Activated T-cell treated with anti-CD3 and anti-CD28 coated beads, Interleukin-2, amount 50 U/mL, for 72 hours (primary cell): Measurements from ENCODE around the gene SH2B2. TPM values are rescaled to one million over a fixed set of nuclear protein-coding genes. Genes with fewer than 3 reads are reported as not detected.
"Not testable (repeated sequence)": the region's sequence is repeated elsewhere in the genome, so short reads cannot be mapped to it uniquely, and the experiment has no call there.

Experiments used
- ATAC-seq, 2 donors: fragments of 150-1000 bp; cut with Tn5 transposase; replicated peaks in 1 of 2; 2 replicates each; pipeline ENCODE4 v1.10.0; 2021; ENCODE audit warnings: moderate library complexity in 2 of 2, mild to moderate bottlenecking in 1 of 2
- DNase-seq, 2 donors: peaks; one replicate each; pipeline ENCODE4 v3.0.0; 2021 to 2022; ENCODE audit warnings: mixed read lengths in 1 of 2
- H3K27ac Mint-ChIP-seq: one replicate; pipeline ENCODE4 v1.8.0; 2022; ENCODE audit warnings: mild to moderate bottlenecking, moderate library complexity, mixed read lengths
- H3K27me3 Mint-ChIP-seq: one replicate; pipeline ENCODE4 v1.8.0; 2022; ENCODE audit warnings: low read depth, mixed read lengths
- H3K36me3 Mint-ChIP-seq, 2 donors: one replicate each; pipeline ENCODE4 v1.8.0; 2022; ENCODE audit warnings: mixed read lengths in 2 of 2, mild to moderate bottlenecking in 1 of 2; ENCODE audit not compliant: insufficient read depth in 2 of 2
- H3K4me1 Mint-ChIP-seq: one replicate; pipeline ENCODE4 v1.8.0; 2022; ENCODE audit warnings: low read depth, mixed read lengths
- H3K4me3 Mint-ChIP-seq, 2 donors: one replicate each; pipeline ENCODE4 v1.8.0; 2022; ENCODE audit warnings: mild to moderate bottlenecking in 2 of 2, mixed read lengths in 2 of 2, moderate library complexity in 2 of 2
- H3K9me3 Mint-ChIP-seq, 2 donors: one replicate each; pipeline ENCODE4 v1.8.0; 2022; ENCODE audit warnings: mixed read lengths in 2 of 2
- total RNA-seq, 2 donors: library from RNA; stranded (reverse); gene quantifications; one replicate each; pipeline ENCODE4 v1.2.3, GENCODE V29; 2022

The SH2B2 gene
- total RNA-seq, 2 donors from 2014 or later, result 5.0 to 6.8 TPM

- not testable (repeated sequence) for ATAC-seq, H3K27ac Mint-ChIP-seq, H3K9me3 Mint-ChIP-seq, H3K4me3 Mint-ChIP-seq, DNase-seq, H3K36me3 Mint-ChIP-seq, H3K4me1 Mint-ChIP-seq
- peaks cover 15% of the 10 kb centered on the region for H3K27me3 Mint-ChIP-seq
These were observed 42.7 kb downstream of the SH2B2 start for GRCh38 chr7:102329366-102329765.

GRCh38 chr7:102330666-102331460 lies 44.2 kb downstream of the SH2B2 start:
- H3K4me1 Mint-ChIP-seq, ATAC-seq, H3K36me3 Mint-ChIP-seq, DNase-seq, H3K9me3 Mint-ChIP-seq, H3K27ac Mint-ChIP-seq, H3K4me3 Mint-ChIP-seq: not testable (repeated sequence)
- peaks cover 15% of the 10 kb centered on the region for H3K27me3 Mint-ChIP-seq

DNA sequence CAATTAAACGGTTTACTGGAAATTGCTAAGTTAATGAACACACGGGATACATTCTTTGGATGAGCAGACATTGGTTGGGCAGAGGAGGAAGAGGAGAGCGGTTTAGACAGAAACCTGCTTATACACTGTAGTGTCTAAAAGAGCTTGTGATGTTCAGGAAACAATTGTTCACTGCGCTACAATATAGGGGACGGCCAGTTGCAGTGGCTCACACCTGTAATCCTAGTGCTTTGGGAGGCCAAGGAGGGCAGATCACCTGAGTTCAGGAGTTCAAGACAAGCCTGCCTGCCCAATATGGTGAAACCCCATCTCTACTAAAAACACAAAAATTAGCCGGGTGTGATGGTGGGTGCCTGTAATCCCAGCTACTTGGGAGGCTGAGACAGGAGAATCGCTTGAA lies 48.9 kb downstream of the SH2B2 start:
- not testable (repeated sequence) for DNase-seq, ATAC-seq, H3K4me3 Mint-ChIP-seq, H3K4me1 Mint-ChIP-seq, H3K27me3 Mint-ChIP-seq, H3K36me3 Mint-ChIP-seq, H3K9me3 Mint-ChIP-seq, H3K27ac Mint-ChIP-seq

GRCh38 chr7:102337002-102337401 lies 50.3 kb downstream of the SH2B2 start:
- H3K9me3 Mint-ChIP-seq, DNase-seq, ATAC-seq, H3K4me1 Mint-ChIP-seq, H3K4me3 Mint-ChIP-seq, H3K27ac Mint-ChIP-seq, H3K27me3 Mint-ChIP-seq, H3K36me3 Mint-ChIP-seq: not testable (repeated sequence)

GRCh38 chr7:102337420-102337819 lies 50.8 kb downstream of the SH2B2 start:
- ATAC-seq, H3K36me3 Mint-ChIP-seq, H3K4me1 Mint-ChIP-seq, H3K9me3 Mint-ChIP-seq, H3K4me3 Mint-ChIP-seq, H3K27ac Mint-ChIP-seq, DNase-seq, H3K27me3 Mint-ChIP-seq: not testable (repeated sequence)

- H3K36me3 Mint-ChIP-seq, ATAC-seq, H3K27me3 Mint-ChIP-seq, H3K27ac Mint-ChIP-seq, DNase-seq, H3K4me3 Mint-ChIP-seq, H3K9me3 Mint-ChIP-seq, H3K4me1 Mint-ChIP-seq: not testable (repeated sequence)
These were observed 54.1 kb downstream of the SH2B2 start for GRCh38 chr7:102340599-102341368.

- not testable (repeated sequence) for H3K27me3 Mint-ChIP-seq, H3K9me3 Mint-ChIP-seq, ATAC-seq, DNase-seq, H3K36me3 Mint-ChIP-seq, H3K27ac Mint-ChIP-seq, H3K4me1 Mint-ChIP-seq, H3K4me3 Mint-ChIP-seq
These were observed 60.3 kb downstream of the SH2B2 start for GRCh38 chr7:102346983-102347382.

- not testable (repeated sequence) for H3K36me3 Mint-ChIP-seq, H3K9me3 Mint-ChIP-seq, H3K4me1 Mint-ChIP-seq, H3K27me3 Mint-ChIP-seq, H3K27ac Mint-ChIP-seq, H3K4me3 Mint-ChIP-seq, ATAC-seq, DNase-seq
These were observed 69.7 kb downstream of the SH2B2 start, which contains the start of gene SPDYE6 for GRCh38 chr7:102356344-102356743. SPDYE6 (minus strand) TSS chr7:102356444; CDS start chr7:102356023, 421 bp downstream.

DNA sequence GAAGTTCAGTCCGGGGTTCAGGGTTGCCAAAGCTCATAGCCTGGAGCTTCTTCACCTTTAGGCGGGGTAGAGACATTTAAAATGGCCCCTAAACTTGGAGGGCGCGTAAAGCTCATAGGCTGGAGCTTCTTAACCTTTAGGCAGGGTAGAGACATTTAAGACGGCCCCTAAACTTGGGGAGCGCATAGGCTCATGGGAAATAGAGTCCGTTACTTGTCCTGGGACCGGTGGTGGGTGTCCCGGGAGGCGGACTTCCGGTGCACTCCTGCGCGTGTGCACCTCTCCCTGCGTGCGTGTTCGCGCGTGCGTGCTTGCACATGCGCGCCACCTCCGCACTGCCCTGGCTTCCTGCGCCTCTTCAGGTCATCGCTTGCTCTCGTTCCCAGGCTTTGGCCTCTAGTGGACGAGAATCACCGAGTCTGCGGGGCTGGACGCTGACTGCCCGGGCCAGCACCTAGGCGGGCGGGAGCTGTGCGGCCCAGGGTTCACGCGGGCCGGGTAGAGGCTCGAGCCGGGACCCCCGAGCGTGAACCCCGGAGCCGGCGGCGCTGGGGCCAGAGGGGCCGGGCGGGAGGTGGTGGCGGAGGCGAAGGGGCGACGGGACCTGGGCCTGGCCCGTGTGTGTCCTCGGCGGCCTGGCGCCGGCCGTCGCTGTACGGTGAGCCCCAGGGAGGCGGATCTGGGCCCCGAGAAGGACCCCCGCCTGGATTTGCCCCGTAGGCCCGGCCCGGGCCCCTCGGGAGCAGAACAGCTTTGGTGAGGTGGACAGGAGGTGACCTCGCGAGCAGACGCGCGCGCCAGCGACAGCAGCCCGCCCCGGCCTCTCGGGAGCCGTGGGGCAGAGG lies 77.1 kb downstream of the SH2B2 start:
- H3K9me3 Mint-ChIP-seq, H3K27me3 Mint-ChIP-seq: not testable (repeated sequence)
- ATAC-seq (peak; percentile 100), DNase-seq (peak; percentile 93 to 96)
- H3K4me3 Mint-ChIP-seq, result peak overlapping the region; percentile 87 to 91
- peaks cover 2 to 11% of the 10 kb centered on the region in 2 donors for H3K36me3 Mint-ChIP-seq
- H3K4me1 Mint-ChIP-seq, result peaks cover 32% of the 10 kb centered on the region
- peak overlapping the region; percentile 75 for H3K27ac Mint-ChIP-seq

DNA sequence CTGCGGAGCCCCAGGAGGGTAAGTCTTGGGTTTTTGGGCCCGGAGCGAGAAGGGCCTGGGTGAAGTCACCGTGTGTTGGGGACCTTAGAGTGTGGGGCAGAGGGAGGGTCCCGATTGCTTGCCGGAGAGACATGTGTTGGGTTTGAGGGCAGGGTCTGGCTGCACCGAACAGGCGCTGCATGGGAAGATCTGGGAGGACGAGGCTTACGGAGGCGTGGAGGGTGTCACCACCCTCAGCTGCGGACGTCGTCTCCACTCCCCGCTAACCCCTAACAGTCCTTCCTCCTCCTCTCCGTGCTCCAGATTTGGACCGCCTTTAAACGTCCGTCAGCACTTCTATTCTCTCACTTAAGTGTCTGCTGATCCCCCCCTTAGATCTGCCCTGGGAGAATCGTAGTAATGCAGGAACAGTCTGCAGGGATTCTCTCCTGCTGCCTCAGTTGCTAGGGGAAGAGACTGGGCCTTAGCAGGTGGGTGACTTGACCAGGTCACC lies 77.8 kb downstream of the SH2B2 start:
- peak overlapping the region; percentile 87 to 91 for H3K4me3 Mint-ChIP-seq
- peak overlapping the region; percentile 75 for H3K27ac Mint-ChIP-seq

DNA sequence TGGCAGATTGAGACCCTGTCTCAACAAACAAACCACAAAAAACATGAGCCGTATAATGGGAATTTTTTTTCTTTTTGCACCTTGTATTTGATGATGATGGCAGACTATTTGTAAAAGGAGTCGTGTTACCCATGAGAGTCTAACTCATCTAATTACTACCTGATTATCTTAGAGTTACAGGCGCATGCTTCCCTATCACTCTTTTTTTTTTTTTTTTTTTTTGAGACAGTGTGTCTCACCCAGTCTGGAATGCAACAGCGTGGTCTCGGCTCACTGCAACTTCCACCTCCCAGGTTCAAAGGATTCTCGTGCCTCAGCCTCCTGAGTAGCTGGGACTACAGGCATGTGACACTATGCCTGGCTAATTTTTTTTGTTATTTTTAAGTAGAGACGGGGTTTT lies 78.7 kb downstream of the SH2B2 start:
- not testable (repeated sequence) for H3K27me3 Mint-ChIP-seq, H3K27ac Mint-ChIP-seq, DNase-seq, H3K9me3 Mint-ChIP-seq, ATAC-seq
- H3K4me1 Mint-ChIP-seq, result peaks cover 38% of the 10 kb centered on the region
- peak overlapping the region; percentile 52 to 87 for H3K4me3 Mint-ChIP-seq
- peaks cover 5 to 17% of the 10 kb centered on the region in 2 donors for H3K36me3 Mint-ChIP-seq

More for the DNA sequence above, 77.8 kb downstream of the SH2B2 start:
- Mint-ChIP-seq H3K4me1 (peaks cover 32% of the 10 kb centered on the region), H3K36me3 (peaks cover 2 to 11% of the 10 kb centered on the region in 2 donors)
- DNase-seq, result peak; percentile 6 to 11
- H3K27me3 Mint-ChIP-seq, H3K9me3 Mint-ChIP-seq, ATAC-seq: not testable (repeated sequence)

- H3K9me3 Mint-ChIP-seq, H3K27me3 Mint-ChIP-seq, DNase-seq, H3K4me3 Mint-ChIP-seq, H3K27ac Mint-ChIP-seq, ATAC-seq: not testable (repeated sequence)
- peaks cover 39% of the 10 kb centered on the region for H3K4me1 Mint-ChIP-seq
- H3K36me3 Mint-ChIP-seq, result peaks cover 11 to 27% of the 10 kb centered on the region in 2 donors
These were observed 83.4 kb downstream of the SH2B2 start for GRCh38 chr7:102370038-102370437.
